ENCODE measurements around the gene OR2AT4.
"Not testable (repeated sequence)": the region's sequence is repeated elsewhere in the genome, so short reads cannot be mapped to it uniquely, and the experiment has no call there.

Gene OR2AT4

DNA sequence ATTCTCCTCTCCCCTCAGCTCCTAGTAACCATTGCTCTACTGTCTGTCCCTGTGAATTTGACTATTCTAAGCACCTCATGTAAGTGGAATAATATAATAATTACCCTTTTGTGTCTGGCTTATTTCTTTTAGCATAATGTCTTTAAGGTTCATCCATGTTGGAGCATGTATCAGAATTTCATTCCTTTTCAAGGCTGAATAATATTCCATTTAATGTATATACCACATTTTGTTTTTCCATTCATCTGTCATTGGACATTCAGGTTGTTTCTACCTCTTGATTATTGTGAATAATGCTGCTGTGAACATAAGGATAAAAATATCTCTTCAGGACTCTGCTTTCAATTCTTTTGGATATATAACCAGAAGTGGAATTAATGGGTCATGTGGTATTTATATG is 28.1 kb downstream of the OR2AT4 start:
- DNase-seq (ENCODE audit: low spot score): no peak

DNA sequence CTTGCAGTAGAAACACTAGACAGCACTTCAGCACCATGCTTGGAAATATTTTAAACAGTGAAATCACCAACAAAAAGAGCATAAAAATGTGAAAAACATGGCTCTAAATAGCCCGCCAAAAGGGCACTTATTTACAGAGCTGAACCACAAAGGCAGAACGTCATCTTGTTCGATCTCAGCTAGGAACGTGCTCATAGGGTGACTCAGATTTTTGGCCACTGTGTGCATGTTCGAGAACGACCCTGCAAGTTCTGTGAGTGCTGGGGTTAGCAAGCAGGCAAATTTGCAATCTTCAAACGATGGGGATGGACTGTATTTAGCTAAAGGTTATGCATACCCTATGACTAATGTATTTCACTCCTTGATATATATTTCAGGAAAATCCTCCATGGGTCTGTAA is 30.6 kb downstream of the OR2AT4 start:
- DNase-seq (ENCODE audit: low spot score): no peak

DNA sequence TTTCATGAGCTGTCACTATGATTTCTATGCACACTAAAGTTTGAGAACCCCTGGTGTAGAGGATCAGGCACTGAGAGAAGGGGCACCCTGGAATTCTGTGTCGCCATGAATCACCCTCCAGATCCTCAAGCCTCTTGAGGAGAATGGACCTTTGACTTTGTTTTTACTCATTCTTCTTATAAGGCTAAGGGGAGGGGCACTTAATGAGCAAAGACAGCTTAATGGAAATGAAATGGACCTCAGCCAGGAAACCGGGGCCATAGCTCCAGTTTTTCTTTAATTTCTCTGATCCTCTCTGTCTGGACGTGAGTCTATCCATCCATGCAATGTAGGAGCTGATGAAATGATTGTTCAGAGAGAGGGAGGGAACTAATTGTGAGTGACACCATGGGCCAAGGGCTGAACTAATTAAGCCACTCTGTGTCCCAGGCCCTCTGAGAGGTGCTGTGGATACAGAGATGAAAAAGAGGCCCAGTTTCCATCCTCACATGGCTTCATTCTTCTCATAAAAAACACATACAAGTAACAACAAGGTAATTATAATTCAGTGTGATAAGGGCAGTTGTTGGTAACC is 32.8 kb downstream of the OR2AT4 start:
- no peak for DNase-seq (ENCODE audit: low spot score)

DNA sequence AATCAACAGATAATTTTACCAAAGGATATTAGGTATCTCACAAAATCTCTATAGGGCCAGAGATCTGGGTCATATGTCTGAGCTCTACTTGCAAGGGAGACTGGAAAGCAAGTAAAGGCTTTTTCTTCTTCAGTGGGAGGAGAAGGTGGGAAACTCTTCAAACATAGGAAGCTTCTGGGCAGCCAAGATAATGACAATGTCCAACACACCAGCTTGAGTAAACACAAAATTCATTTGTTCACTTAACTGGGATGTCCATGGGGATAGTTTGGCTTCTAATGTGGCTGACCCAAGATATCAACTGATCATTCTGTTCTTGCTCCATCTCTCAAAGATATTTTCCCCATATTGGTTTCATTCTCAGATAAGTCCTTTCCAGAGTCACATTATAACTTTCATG is 37.4 kb downstream of the OR2AT4 start:
- no peak for DNase-seq (ENCODE audit: low spot score)

GRCh38 chr11:75056814-75057213 is 39.9 kb downstream of the OR2AT4 start:
- no peak for DNase-seq (ENCODE audit: low spot score)

DNA sequence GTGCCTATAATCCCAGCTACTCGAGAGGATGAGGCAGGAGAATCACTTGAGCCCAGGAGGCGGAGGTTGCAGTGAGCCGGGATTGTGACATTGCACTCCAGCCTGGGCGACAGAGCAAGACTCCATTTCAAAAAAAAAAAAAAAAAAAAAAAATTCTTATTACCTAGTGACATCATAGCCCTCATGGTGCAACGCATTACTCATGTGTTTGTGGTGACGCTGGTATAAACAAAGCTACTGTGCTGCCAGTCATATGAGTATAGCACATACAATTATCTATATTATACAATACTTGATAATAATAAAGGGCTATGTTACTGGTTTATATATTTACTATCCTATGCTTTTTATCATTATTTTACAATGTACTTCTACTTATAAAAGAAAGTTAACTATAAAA is 41.2 kb downstream of the OR2AT4 start:
- DNase-seq (ENCODE audit: low spot score): no peak

DNA sequence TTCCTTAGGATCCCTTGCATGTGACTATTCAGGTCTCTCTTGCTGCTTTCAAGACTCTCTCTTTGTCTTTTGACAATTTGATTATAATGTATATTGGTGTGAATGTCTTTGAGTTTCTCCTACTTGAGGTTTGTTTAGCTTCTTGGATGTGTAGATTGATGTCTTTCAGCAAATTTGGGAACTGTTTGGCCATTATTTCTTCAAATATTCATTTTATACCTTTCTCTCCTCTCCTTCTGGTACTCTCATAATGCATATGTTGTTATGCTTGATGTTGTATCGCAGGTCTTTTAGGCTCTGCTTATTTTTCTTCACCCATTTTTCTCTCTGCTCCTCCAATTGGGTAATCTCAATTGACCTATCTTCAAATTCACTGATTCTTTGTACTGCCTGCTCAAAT is 44.2 kb downstream of the OR2AT4 start:
- DNase-seq (ENCODE audit: low spot score): no peak

DNA sequence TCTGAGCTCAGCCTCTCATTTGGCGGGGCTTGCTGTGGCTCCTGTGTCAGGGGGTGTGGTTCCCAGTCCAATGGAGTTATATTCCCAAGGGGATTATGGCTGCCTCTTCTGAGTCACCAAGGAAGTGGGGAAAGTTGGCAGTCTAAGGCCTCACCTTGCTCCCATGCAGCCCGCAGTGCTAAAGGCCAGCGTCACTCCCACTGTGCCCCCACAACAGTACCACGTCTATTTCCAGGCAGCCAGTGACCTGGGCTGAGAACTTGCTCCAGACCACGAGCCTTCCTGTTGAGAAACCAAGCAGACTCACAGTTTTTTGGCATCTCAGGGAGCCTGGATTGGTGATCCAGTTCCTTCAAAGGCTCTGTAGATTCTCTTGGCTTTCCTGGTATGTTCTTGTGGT is 45.6 kb downstream of the OR2AT4 start:
- no peak for DNase-seq (ENCODE audit: low spot score)

DNA sequence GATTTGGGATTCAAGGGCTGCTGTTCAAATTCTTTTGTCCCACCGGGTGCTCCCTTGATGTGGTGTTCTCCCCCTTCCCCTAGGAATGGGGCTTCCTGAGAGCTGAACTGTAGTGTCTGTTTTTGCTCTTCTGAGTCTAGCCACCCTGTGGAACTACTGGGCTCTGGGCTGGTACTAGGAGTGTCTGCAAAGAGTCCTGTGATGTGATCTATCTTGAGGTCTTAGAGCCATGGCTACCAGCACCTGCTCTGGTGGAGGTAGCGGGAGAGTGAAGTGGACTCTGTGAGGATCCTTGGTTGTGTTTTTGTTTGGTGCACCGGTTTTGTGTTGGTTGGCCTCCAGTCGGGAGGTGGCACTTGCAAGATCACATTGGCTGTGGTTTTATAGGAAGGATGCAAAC is 46.2 kb downstream of the OR2AT4 start:
- no peak for DNase-seq (ENCODE audit: low spot score)

GRCh38 chr11:75049501-75050266 is 47.0 kb downstream of the OR2AT4 start:
- DNase-seq (ENCODE audit: low spot score): not testable (repeated sequence)

- no peak for DNase-seq (ENCODE audit: low spot score)
These were observed 49.5 kb downstream of the OR2AT4 start for GRCh38 chr11:75047191-75047590.

GRCh38 chr11:75046668-75047067 is 50.0 kb downstream of the OR2AT4 start:
- not testable (repeated sequence) for DNase-seq (ENCODE audit: low spot score)

GRCh38 chr11:75044381-75045170 is 52.1 kb downstream of the OR2AT4 start:
- not testable (repeated sequence) for DNase-seq (ENCODE audit: low spot score)

- DNase-seq (ENCODE audit: low spot score): not testable (repeated sequence)
These were observed 54.9 kb downstream of the OR2AT4 start for GRCh38 chr11:75041821-75042220.

DNA sequence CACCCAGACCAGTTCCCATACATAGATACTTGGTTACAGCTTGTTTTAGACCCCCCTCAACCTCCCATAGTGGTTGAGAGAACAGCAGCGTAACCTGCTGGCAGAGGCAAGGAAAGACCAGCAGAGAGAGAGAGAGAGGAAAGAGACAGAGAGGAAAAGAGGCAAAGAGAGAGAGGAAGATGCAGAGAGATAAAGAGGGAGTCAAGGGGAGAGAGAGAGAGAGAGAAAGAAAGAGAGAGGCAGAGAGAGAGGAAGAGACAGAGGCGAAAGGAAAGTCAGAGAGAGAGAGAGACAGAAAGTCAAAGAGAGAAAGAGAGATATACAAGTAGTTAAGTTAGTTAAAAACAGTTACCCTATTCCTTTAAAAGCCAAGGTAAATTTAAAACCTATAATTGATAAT is 55.4 kb downstream of the OR2AT4 start:
- DNase-seq (ENCODE audit: low spot score): no peak

DNA sequence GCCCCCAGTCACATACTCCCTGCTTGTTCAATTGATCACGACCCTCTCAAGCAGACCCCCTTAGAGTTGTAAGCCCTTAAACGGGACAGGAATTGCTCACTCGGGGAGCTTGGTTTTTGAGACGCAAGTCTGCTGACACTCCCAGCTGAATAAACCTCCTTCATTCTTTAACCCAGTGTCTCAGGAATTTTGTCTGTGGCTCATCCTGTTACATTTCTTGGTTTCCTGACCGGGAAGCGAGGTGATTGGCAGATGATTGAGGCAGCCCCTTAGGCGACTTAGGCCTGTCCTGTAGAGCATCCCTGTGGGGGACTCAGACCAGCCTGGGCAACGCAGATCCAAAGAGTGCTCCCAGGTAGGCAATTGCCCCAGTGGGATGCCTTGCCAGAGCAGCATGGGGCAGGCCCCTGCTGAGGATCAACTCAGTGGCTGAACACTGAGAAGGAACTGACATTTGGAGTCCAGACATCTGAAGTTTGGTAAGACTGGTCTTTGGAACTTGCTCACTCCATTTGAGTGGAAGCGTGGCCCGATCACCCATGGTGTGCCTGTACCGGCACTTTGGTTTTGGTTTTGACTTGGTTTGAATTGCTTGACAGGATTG is 56.4 kb downstream of the OR2AT4 start:
- no peak for DNase-seq (ENCODE audit: low spot score)

- no peak for DNase-seq (ENCODE audit: low spot score)
These were observed 60.6 kb downstream of the OR2AT4 start for GRCh38 chr11:75035911-75036565.

DNA sequence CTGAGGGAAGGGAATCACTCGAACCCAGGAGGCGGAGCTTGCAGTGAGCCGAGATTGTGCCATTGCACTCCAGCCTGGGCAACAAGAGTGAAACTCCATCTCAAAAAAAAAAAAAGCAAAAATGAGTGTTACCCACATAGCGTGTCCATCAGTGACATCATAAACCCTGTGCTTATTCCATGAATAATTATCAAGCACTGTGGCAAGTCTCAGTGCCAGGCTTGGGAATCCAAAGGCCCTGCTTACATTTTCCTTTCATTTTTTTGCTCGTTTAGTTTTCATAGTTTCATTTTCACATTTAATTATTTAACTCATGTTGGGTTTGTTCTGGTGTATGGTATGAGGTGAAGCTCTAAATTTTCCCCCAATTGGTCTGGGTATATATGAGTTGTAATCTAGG is 61.4 kb downstream of the OR2AT4 start:
- no peak for DNase-seq (ENCODE audit: low spot score)

DNA sequence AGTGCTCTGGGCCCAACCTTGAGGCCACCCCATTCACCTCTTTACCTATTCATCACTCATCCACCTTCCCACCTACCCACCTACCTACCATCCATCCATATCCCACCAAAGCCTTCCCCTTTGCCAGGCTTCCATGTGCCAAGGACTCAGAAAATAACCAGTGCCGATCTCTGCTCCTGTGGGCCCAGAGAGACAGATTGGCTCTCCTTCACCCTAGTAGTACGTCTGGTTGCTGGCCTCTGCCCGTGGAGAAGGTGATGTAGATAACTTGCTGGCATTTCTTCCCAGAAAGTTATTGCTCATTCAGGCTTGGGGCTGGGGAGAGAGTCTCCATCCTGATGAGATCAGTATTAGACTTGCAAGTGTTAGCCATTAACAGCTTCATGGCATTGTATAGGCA is 62.8 kb downstream of the OR2AT4 start:
- no peak for DNase-seq (ENCODE audit: low spot score)

DNA sequence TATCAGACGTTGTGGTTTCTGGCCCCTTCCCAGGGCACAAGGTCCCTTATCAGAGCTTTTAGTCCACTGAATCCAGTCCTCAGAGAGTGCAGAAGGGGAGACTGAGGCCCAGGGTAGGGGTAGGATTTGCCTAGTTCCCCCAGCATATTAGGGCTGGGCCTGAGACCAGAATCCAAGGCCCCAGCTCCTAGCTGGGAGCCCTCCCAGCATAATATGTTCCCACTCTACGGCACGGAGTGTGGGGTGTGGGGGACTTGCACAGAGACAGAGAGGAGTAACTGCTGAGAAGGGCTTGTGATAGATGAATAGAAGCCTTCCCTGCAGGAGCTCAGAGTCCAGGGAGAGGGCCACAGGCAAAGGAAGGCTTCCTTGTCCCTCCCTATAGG is 64.1 kb downstream of the OR2AT4 start:
- DNase-seq (ENCODE audit: low spot score): no peak

DNA sequence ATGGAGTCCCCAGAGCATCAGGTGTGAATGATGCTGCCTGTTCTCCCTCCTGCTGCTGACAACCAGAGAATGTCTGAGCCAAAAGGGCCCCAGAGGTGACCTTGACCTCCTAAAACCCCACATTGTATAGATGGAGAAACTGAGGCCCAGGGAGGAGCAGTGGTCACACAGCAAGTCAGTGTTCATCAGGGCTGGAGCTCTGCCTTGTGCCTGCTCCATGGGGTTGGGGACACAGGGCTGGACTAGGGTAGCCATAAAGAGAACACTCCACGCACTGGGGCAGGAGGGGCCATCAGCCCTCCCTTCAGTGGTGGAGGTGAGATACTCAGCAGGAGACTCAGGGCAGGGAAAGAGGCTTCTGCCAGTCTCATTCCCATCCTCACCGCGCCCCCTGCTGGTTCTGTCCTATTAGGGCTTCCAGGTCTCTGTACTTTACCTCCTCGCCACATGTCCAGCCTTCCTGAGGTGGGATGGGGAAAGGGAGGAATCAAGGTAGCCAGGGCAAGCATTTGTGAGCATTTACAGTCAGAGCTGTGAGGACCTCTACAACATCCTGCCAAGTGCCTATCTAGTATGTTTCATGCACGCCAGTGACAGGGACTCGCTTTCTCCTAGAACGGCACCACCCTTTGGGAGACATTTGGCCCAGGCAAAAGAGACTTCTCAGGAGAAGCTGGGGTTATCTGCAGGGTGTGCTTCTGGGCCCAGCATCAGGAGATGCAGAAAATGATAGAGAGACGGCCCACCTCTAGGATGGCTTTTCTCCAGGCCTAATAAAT is 64.7 kb downstream of the OR2AT4 start:
- peak; percentile 64 for DNase-seq (ENCODE audit: low spot score)

All from globus pallidus (tissue), 1 donor.